NCI-H774 (cell line): ENCODE data around the gene UBE2Z.
"Not testable (repeated sequence)": the region's sequence is repeated elsewhere in the genome, so short reads cannot be mapped to it uniquely, and the experiment has no call there.

Source experiments
- DNase-seq: peaks from one replicate; lab custom pipeline; 2025; lab: John Stamatoyannopoulos, UW

Gene UBE2Z

DNA sequence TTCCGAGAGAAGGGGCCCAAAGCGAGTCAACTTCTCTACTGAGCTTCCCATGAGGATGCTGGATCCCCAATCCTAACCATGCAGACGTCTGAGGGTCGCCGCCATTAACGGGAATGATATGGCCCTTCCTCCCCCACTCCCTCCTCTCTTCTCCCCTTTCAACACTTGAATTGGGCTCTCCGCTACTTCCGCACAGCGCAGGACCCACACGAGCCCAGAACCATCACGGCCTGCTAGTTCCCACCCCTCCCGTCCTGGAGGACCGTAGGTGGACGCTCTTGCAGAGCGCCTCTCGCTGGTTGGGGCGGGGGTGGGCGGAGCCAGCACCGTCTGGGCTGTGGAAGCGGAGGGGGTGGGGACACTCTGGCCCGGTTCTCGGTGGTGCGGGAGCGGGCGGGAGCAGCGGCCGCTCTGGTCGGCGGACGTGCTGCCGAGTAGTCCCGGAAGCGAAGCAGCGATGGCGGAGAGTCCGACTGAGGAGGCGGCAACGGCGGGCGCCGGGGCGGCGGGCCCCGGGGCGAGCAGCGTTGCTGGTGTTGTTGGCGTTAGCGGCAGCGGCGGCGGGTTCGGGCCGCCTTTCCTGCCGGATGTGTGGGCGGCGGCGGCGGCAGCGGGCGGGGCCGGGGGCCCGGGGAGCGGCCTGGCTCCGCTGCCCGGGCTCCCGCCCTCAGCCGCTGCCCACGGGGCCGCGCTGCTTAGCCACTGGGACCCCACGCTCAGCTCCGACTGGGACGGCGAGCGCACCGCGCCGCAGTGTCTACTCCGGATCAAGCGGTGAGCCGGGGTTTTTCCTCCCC is at the start of gene UBE2Z:
TSS of gene UBE2Z (plus strand) at position 361 of the 797 bp plus-strand sequence. CDS start at position 458, 97 bp downstream.
- peak; percentile 97 for DNase-seq

DNA sequence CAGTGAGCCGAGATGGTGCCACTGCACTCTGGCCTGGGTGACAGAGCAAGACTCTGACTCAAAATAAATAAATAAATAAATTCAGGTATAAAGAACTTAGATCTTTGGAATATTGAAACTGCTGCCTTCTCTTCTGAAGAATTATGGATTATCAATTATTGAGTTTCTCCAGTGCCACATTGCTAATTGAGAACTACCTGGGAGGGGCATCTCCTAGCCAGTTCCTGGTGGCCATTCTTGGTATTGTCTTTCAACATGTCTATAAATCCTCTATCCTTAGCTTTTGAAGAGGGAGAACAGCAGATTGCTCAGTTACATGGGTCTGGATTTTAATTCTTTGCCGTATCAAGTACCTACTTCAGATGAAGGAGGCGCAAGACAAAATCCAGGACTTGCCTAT is 48.2 kb upstream of the UBE2Z start:
- no peak for DNase-seq

DNA sequence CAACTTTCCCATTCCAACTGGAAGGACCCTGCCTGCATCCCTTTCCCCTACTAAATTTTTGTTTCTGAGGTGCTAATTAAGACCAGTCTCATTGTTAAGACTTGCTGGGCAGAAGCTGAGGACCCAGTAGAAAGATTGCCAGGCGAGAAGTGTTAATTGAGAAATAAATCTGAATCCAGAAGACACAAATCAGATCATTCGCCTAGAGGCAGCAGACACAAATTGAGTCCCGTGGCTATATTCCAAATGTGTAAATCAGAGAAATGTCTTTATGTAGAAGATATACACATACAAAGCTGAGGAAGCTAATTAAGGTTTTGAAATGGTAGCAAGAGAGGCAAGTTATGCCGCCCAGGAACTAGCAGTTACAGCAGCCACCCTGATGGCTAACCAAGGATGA is 47.8 kb upstream of the UBE2Z start:
- no peak for DNase-seq

- no peak for DNase-seq
Measured at GRCh38 chr17:48868916-48869500, 39.2 kb upstream of the UBE2Z start.

DNA sequence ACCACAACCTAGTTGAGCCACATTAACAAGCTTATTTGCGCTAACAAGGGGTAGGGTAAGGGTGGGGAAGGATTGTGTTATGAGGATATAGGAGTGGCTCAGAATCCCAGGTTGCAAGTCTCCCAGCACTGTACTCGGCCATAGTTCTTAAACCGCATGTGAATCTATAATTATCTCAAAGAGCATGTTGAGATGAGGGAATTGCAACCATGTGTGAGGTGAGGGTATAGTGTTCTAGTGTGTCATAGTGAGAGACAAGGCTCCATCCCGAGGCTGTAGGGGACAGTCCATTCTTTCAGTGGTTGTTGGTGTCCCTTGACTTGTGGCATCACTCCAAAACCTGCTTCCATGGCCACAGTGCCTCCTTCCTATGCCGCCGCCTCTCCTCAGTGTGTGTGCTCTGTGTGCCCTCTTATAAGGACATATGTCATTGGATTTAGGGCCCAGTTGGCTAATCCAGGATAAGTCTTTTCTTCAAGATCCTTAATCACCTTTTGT is 38.3 kb upstream of the UBE2Z start:
- no peak for DNase-seq

DNA sequence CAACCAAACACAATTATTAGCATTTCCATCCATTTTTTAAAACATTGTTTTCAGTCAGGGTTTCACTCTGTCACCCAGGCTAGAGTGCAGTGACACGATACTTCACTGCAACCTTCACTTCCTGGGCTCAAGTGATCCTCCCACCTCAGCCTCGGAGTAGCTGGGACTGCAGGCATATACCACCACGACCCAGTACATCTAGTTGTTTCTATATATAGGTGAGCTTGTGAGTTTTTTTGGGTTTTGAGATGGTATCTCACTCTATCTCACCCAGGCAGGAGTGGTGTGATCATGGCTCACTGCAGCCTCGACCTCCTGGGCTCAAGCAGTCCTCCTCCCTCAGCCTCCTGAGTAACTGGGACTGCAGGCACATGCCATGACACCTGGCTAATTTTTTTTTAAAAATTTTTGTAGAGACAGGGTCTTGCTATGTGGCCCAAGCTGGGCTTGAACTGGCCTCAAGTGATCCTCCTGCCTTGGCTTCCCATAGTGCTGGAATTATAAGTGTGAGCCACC is 37.1 kb upstream of the UBE2Z start:
- DNase-seq: no peak

- no peak for DNase-seq
Measured at GRCh38 chr17:48871551-48872351, 36.5 kb upstream of the UBE2Z start.

GRCh38 chr17:48872409-48872808 is 35.8 kb upstream of the UBE2Z start:
- DNase-seq: not testable (repeated sequence)

GRCh38 chr17:48873209-48873608 is 35.0 kb upstream of the UBE2Z start:
- DNase-seq: no peak

DNA sequence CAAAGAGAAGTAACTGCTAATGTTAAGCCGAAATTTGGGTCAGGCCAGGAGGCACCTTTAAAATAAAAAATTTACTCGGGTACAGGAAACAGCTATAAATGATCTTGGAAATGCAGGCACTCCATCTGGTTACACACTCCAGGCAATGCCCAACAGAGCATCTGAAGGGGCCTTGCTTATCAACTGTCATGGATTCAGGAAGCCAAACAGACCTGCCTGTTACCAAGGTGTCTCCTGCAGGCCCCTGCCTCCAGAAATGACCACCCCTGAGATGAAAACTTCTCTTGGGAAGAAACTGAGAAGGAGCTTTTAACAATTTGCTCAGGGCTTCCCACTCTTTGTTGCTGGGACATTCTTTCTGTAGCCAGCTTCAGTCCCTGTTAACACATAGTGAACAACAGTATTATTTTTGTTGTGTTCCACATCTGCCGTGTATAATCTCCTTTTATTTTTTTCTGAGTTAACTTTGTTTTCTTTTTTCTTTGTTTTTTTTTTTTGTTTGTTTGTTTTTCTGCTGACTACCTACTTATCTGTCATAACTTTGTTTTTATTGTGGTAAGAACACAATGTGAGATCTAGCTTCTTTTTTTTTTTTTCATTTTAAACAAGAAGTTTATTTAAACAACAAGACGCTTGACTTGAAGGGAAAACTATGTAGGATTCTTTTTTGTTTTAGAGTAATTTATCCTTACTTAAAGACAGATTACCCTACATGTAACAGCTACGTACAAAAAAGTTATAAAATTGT is 34.3 kb upstream of the UBE2Z start:
- no peak for DNase-seq

GRCh38 chr17:48878920-48879898 is 29.0 kb upstream of the UBE2Z start:
- DNase-seq: peak; percentile 79

GRCh38 chr17:48882272-48882671 is 25.9 kb upstream of the UBE2Z start:
- no peak for DNase-seq

DNA sequence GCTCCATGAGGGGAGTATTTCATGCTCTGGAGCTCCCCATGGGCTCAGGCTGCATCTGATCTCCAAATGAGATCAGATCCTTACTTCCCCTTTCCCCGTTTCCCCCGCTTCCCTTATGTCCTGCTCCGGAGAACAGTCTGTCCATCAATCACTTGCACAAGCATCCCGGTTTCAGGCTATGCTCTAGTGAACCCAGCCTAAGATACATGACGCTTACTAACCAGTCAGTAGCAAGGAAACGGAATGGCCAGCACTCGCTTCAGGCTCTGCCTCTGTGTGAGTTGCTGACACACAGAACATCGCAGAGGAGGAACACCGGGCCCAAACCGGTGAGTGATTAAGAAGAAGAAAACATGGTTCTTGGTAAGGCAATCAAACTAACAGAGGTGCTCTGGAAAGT is 25.0 kb upstream of the UBE2Z start:
- no peak for DNase-seq

DNA sequence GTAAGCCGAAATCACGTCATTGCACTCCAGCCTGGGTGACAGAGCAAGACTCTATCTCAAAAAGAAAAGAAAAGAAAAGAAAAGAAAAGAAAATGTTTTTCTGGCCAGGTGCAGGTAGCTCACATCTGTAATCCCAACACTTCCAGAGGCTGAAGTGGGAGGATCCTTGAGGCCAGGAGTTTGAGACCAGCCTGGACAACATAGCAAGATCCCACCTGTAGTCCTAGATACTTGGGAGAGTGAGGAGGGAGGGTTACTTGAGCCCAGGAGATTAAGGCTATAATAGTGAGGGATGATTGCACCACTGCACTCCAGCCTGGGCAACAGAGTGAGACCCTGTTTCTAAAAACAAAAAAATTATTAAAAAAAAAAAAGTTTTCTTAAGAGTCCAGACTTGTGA is 18.1 kb upstream of the UBE2Z start:
- no peak for DNase-seq

DNA sequence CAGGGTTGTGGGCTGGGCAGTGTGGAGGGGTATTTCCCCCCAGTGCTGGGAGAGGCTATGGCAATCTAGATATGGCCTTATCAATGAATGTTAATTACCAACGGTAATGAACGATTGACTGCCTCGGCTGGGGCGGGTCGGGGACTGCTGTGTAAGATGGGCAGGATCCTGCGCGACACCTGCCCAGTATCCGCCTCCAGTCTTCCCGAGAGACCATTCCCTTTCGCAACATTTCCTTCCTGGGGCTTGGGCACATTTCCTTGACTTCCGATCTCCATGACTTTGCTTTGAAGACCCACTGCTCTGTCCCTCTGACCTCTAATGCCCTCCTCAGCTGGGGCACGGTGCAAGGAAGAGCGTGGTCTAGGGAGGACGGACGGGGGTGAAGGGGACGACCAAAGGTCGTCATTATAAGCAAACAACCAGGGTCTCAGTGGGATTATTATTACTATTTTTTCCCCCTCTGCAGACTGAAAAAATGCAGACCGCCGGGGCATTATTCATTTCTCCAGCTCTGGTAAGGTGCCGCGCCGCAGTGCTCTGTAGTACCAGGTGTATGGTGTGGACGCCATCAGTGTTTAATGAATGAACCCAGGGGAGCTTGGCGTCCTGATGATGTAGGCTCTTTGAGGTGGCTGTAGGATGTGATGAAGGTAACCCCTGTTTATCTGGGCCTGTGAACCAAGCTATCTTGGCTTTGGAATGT is 15.1 kb upstream of the UBE2Z start:
- DNase-seq: no peak

DNA sequence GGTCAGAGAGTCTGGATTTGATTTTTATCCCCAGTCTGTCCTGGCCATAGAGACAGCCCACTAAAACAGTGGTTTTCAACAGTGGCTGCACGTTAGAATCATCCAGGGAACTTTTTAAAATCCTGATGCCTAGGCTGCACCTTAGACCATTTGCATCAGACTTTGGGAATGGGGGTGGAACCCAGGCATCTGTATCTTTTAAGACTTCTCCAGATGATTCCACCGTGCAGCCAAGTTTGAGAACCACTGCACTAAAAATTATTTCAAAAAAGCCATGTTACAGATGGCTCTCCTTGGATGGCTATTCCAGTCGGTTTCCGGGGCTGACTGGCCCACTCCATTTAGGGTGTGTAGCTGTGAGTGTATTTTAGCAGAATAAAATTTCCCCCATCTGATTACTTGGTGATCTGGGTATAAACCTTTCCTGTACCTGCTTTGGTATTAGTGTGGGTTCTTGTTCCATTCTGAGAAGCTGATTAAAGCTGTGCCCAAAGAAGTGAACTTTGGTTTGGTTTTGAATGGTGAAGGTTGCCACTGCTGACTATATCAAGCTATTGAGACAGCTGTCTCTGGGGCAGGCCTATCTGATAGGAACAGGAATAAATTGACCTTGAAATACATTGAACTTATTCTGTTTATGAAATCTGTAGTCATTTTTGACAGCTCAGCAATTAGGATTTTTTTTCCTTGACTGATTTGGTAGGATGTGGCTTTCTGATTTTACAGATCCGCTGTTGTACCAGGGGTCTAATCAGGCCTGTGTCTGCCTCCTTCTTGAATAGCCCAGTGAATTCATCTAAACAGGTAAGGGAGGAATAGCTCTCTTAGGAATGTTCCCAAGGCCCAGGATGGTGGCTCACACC is 14.3 kb upstream of the UBE2Z start:
- DNase-seq: no peak

DNA sequence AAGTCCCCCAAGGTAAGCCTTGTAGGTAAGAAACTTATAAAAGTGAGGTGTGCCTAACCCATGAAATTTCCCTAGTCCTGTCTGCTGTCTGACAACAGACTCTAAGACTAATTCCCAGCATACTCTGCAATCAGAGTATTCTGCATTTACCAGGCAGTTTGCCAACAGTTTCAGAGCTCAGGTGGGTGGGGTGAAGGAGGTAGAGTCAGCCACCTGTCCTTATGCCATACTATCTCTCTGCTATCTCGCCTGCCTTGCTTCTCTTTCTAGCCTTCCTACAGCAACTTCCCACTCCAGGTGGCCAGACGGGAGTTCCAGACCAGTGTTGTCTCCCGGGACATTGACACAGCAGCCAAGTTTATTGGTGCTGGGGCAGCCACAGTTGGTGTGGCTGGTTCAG is 13.3 kb upstream of the UBE2Z start:
- no peak for DNase-seq

DNA sequence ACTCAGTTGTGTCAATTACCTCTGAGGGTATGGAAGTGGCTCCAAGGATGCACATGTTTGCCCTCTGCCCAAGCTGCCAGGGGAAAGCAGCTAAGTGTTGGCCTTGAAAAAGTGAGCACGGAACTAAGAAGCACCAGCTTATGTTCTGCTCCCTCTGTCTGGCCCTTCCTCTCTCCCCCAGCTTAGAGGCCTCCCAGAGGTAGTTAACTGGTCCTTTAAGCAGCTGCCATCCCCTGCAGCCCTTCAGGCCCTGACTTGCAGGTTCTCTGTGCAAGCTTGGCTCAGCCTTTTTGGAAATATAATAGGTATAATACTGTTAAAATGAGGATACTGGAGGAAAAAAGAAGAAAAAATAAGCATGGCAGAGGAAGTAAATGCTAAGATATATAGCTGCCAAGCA is 7.0 kb upstream of the UBE2Z start:
- DNase-seq: no peak

GRCh38 chr17:48903401-48903800 is 4.8 kb upstream of the UBE2Z start:
- DNase-seq: no peak
